Activated CD4-positive, alpha-beta T cell treated with anti-CD3 and anti-CD28 coated beads for 36 hours (primary cell): ENCODE results near the gene EDNRB. TPM values are rescaled to one million over a fixed set of nuclear protein-coding genes. Genes with fewer than 3 reads are reported as not detected.
"Not testable (repeated sequence)": the region's sequence is repeated elsewhere in the genome, so short reads cannot be mapped to it uniquely, and the experiment has no call there.

Experiments
- ATAC-seq: fragments of 200-7000 bp; cut with Tn5 transposase; one replicate; pipeline ENCODE4 v1.10.0; 2021; ENCODE audit warnings: mild to moderate bottlenecking, moderate library complexity
- CTCF ChIA-PET: fragments of 350-600 bp; sonication (Branson Sonifier 250); formaldehyde crosslinking; loops from one replicate; lab custom pipeline; 2021; ENCODE audit warnings: antibody characterized with exemption; lab: Charles Lee
- POLR2A ChIA-PET: fragments of 350-600 bp; sonication (Branson Sonifier 250); formaldehyde crosslinking; loops from one replicate; lab custom pipeline; 2021; ENCODE audit warnings: antibody characterized with exemption, inconsistent platforms; lab: Charles Lee
- DNase-seq: peaks from one replicate; pipeline ENCODE4 v3.0.0-alpha.2; 2020
- H3K27ac Mint-ChIP-seq: one replicate; pipeline ENCODE4 v1.8.0; 2021; ENCODE audit warnings: mixed read lengths
- H3K27me3 Mint-ChIP-seq: one replicate; pipeline ENCODE4 v1.8.0; 2021; ENCODE audit warnings: mixed read lengths
- H3K36me3 Mint-ChIP-seq: one replicate; pipeline ENCODE4 v1.8.0; 2021; ENCODE audit warnings: low read depth, mixed read lengths
- H3K4me1 Mint-ChIP-seq: one replicate; pipeline ENCODE4 v1.8.0; 2021; ENCODE audit warnings: mixed read lengths
- H3K4me3 Mint-ChIP-seq: one replicate; pipeline ENCODE4 v1.8.0; 2021; ENCODE audit warnings: mild to moderate bottlenecking, moderate library complexity, mixed read lengths
- H3K9me3 Mint-ChIP-seq: one replicate; pipeline ENCODE4 v1.8.0; 2021; ENCODE audit warnings: low read depth, mixed read lengths
- intact Hi-C, 2 experiments: fragments of 100-400 bp; cut with DNase I in 1 of 2; cut with micrococcal nuclease in 1 of 2; formaldehyde crosslinking; loops; one replicate each; pipeline versions ENCODE4 v1.14.2 to v1.15.1; 2022 to 2024; cut with DNase I, micrococcal nuclease
- total RNA-seq, 2 experiments: library from RNA; stranded (reverse); gene quantifications; one replicate each; pipeline ENCODE4 v1.2.3, GENCODE V29; 2021

Gene EDNRB
- total RNA-seq: not detected

DNA sequence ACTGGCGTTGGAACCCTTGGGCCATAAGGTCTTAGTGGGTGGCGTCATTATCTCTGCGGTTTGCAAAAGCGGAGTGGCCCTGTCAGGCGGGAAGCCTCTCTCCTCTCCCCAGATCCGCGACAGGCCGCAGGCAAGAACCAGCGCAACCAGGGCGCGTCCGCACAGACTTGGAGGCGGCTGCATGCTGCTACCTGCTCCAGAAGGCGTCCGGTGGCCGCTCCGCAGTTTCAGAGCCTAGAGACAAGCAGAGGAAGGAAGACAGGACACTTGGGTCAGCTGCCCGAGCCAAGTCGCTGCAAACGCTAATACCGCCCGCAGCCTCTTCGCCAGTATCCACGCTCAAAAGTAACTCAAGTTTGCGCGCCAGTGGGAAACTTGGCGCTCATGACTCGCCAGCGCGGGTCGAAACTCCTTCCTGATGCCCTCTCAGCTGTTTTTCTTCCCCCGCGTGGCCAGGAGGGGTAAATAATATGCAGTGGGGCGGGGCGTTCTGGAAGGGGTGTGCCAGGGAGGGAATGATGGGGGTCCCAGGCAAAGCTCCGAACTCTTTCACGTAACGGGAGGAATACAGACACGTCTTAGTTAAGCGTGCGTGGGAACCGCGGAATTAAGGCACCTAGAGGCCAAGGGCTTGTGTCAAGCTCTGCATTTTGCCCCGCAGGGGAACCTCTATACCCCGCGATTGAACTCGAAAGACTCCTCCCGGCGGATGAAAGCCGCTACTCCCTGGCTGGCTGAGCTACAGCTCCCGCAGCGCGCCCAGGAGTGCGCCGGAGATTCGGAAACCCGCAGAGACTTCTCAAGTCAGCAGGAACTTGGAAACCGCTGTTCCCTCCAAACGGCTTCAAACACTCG lies at the start of gene EDNRB:
Gene EDNRB, minus strand, starts transcription at position 441 of the 855 bp plus-strand sequence. Its CDS starts 258 bp downstream, at position 183.
- peaks cover 15% of the 10 kb centered on the region for H3K27me3 Mint-ChIP-seq
- H3K9me3 Mint-ChIP-seq: no peaks in the 10 kb centered on the region
- ChIA-PET POLR2A (no interaction called here), CTCF (no interaction called here)
- DNase-seq (peak; percentile 33), ATAC-seq (peak; percentile 69)
- no peaks in the 10 kb centered on the region for H3K4me1 Mint-ChIP-seq
- no peaks in the 10 kb centered on the region for H3K36me3 Mint-ChIP-seq
- no peak within 1 kb of the TSS for H3K4me3 Mint-ChIP-seq
- intact Hi-C loops: loop anchor here in 1 of 2 experiments (5.0 kb wide), 1 partner anchor 679 kb away; no protein-coding TSS in a partner anchor
- no peak within 1 kb of the TSS for H3K27ac Mint-ChIP-seq

DNA sequence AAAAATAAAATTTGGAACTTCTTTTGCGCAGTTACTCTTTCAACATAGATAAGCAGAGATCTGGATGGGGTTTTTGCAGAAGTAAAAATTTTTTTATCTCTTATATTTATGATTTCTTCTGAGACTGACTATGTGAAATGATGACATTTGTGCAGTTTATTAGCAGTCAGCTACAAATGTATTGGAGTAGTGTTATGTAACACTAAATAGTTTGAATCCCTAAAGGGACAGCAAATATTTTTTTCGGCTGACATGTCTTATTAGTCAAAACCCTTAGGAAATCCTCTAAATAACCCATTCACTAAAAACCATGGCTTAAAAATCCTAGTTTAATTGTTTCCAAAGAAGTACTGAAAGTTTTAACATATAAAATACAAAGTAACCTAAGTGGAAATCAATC lies 48.0 kb upstream of the EDNRB start:
- H3K4me1 Mint-ChIP-seq: no peaks in the 10 kb centered on the region
- ChIA-PET POLR2A (no interaction called here), CTCF (no interaction called here)
- intact Hi-C loops: no loop called here
- DNase-seq (no peak), ATAC-seq (no peak)
- no peaks in the 10 kb centered on the region for H3K36me3 Mint-ChIP-seq
- H3K27ac Mint-ChIP-seq: no peak overlapping the region
- no peaks in the 10 kb centered on the region for H3K9me3 Mint-ChIP-seq
- H3K27me3 Mint-ChIP-seq: no peaks in the 10 kb centered on the region
- H3K4me3 Mint-ChIP-seq: no peak overlapping the region

DNA sequence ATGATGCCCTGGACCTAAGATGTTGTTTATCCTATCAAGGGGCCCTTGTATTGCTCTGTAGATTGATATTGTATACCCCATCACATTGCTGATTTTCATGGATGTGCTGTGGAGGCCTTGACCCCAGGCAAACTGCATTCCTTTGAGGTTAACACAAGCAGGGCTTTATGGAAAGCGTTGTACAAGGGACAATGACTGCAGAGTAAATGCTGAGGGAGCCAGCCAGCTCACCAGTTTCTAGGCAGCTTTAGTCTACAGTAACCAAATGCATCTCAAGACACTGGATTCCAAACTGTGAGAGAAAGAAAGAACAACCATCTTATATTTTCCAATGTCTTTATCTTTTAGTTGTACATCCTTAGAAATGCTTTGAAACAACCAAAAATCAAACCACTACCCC lies 34.1 kb upstream of the EDNRB start:
- Mint-ChIP-seq H3K27me3 (peaks cover 2% of the 10 kb centered on the region), H3K27ac (no peak overlapping the region), H3K36me3 (no peaks in the 10 kb centered on the region), H3K4me1 (no peaks in the 10 kb centered on the region), H3K9me3 (no peaks in the 10 kb centered on the region), H3K4me3 (no peak overlapping the region)
- ATAC-seq: no peak
- no peak for DNase-seq
- intact Hi-C loops: no loop called here
- CTCF ChIA-PET: interaction anchor here (0.7 kb wide), 1 partner anchor 168 kb away, joined by 3 read pairs; no protein-coding TSS in a partner anchor
- POLR2A ChIA-PET: no interaction called here

DNA sequence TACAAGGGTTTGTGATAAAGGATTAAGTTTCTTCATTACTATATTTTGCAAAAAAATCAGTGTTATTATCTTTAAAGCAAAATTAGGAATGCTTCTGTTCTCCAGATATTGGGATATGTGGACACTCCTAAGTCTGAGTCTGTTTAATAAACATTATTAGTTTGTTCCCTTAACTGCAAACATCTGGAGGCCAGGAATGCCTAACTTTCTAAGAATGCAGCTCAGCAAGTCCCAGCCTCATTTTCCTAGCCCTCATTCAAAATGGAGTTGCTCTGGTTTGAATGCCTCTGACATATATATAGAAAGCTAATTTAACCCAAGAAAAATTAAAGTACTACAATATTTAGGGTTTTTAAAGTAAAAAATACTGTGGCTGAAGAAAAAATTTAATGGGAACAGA lies 33.6 kb upstream of the EDNRB start:
- DNase-seq (no peak), ATAC-seq (no peak)
- Mint-ChIP-seq H3K4me1 (no peaks in the 10 kb centered on the region), H3K27ac (no peak overlapping the region), H3K36me3 (no peaks in the 10 kb centered on the region), H3K27me3 (peaks cover 2% of the 10 kb centered on the region), H3K4me3 (no peak overlapping the region), H3K9me3 (no peaks in the 10 kb centered on the region)
- CTCF ChIA-PET: interaction anchor here (0.7 kb wide), 1 partner anchor 169 kb away, joined by 3 read pairs; no protein-coding TSS in a partner anchor
- intact Hi-C loops: no loop called here
- POLR2A ChIA-PET: no interaction called here

DNA sequence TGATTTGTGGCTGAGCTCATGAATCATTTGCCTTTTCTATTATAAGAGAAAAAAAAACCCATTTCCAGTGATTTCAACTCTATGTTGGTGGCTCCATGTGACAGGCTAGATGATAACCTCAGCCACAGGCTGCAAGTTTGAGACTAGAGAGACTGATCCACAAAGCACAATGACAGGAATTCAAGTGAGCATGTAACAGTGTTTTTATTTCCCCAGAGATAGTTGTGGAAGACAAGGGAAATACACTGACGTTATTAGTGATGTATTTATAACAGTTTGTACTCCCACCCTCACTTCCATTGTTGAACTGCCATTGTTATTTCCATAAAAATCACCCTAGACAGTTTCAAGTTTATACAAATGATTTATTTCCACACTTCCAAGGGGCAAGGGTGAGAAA lies 27.9 kb upstream of the EDNRB start:
- Mint-ChIP-seq H3K9me3 (no peaks in the 10 kb centered on the region), H3K4me3 (no peak overlapping the region), H3K27me3 (peaks cover 2% of the 10 kb centered on the region), H3K36me3 (no peaks in the 10 kb centered on the region), H3K27ac (no peak overlapping the region), H3K4me1 (no peaks in the 10 kb centered on the region)
- intact Hi-C loops: no loop called here
- no peak for DNase-seq
- POLR2A ChIA-PET: no interaction called here
- ATAC-seq: no peak
- CTCF ChIA-PET: interaction anchor here (0.6 kb wide), 1 partner anchor 326 kb away, joined by 3 read pairs; no protein-coding TSS in a partner anchor

DNA sequence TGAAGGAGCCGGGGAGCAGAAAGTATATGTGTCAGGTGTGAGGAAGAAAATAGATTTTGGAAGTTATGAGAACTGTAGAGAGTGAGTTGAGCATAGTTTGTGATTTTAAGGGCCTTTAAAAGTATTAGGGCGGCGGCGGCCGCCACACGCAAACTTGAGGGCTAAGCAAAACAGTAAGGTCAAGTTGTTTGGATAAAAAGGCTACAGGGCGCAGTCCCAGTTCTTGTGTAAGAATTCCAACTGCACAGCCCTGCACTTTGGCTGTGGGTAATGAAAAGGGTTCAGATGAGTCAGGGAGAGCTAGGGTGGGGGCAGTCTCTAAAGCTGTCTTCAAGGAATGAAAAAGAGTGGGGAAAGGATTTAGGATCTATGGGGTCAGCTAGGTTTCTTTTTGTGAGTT lies 16.4 kb upstream of the EDNRB start:
- ATAC-seq, H3K36me3 Mint-ChIP-seq, H3K9me3 Mint-ChIP-seq, DNase-seq, H3K27ac Mint-ChIP-seq, intact Hi-C loops, H3K4me3 Mint-ChIP-seq, POLR2A ChIA-PET, H3K4me1 Mint-ChIP-seq, H3K27me3 Mint-ChIP-seq, CTCF ChIA-PET: not testable (repeated sequence)

DNA sequence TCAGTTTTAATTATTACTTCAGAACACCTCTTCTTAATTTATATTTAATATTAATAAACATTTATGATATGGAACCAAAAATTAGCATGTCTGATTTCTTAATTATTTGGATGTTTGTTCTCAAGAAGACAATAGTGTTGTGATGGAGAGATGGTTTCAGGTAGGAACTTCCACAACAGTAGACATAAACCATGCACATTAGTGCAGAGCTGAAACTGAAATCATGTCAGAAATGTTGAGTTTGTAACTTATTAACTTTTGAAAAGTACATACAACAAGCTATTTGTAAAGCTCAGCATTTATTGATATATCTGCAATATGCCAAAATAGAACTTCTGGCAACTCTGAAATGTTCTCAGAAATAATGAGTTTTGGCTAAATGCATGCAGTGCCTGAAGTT lies 11.8 kb upstream of the EDNRB start:
- H3K9me3 Mint-ChIP-seq: no peaks in the 10 kb centered on the region
- intact Hi-C loops: no loop called here

DNA sequence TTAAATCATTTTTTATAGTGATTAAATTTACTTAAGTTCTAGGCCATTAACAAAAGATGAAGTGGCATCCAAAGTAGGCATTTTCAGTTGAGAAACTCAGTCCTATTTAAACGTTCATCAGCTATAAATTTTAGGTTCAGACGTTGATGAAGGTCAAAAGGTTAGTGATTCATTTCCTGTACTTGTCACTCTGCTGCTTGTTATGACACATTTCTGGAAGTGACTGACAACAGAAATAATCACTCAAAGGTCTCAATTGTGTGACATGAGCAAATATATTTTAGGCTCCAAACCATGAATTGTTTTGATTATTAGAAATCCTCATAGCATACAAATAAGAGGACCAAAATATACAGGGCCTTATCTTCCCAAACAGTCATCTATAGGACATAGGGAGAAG lies 10.3 kb upstream of the EDNRB start:
- ChIA-PET POLR2A (interaction anchor here (0.6 kb wide), 1 partner anchor 98 kb away, joined by 3 read pairs; no protein-coding TSS in a partner anchor), CTCF (no interaction called here)
- ATAC-seq (peak; percentile 69), DNase-seq (no peak)
- H3K27ac Mint-ChIP-seq: no peak overlapping the region
- H3K36me3 Mint-ChIP-seq: no peaks in the 10 kb centered on the region
- peaks cover 16% of the 10 kb centered on the region for H3K27me3 Mint-ChIP-seq
- peaks cover 10% of the 10 kb centered on the region for H3K4me1 Mint-ChIP-seq
- H3K9me3 Mint-ChIP-seq: no peaks in the 10 kb centered on the region
- intact Hi-C loops: loop anchor here (1.0 to 5.0 kb wide), 3 partner anchors 93 to 152 kb away; no protein-coding TSS in a partner anchor
- H3K4me3 Mint-ChIP-seq: no peak overlapping the region

More for the DNA sequence above, 11.8 kb upstream of the EDNRB start:
- CTCF ChIA-PET: interaction anchor here (0.7 kb wide), 1 partner anchor 310 kb away, joined by 3 read pairs; no protein-coding TSS in a partner anchor
- POLR2A ChIA-PET: no interaction called here
- H3K27ac Mint-ChIP-seq: no peak overlapping the region
- H3K27me3 Mint-ChIP-seq: peaks cover 10% of the 10 kb centered on the region
- peaks cover 10% of the 10 kb centered on the region for H3K4me1 Mint-ChIP-seq
- H3K4me3 Mint-ChIP-seq: no peak overlapping the region
- DNase-seq (no peak), ATAC-seq (no peak)
- H3K36me3 Mint-ChIP-seq: no peaks in the 10 kb centered on the region

DNA sequence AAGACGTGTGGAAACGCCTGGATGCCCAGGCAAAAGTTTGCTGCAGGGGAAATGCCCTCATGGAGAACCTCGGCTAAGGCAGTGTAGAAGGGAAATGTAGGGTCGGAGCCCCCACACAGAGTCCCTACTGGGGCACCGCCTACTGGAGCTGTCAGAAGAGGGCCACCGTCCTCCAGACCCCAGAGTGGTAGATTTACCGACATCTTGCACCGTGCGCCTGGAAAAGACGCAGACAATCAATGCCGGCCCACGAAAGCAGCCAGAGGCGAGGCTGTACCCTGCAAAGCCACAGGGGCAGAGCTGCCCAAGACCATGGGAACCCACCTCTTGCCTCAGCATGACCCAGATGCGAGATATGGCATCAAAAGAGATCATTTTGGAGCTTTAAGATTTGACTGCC lies 7.0 kb upstream of the EDNRB start:
- Mint-ChIP-seq H3K36me3 (no peaks in the 10 kb centered on the region), H3K4me1 (peaks cover 10% of the 10 kb centered on the region), H3K27ac (no peak overlapping the region), H3K4me3 (no peak overlapping the region), H3K9me3 (no peaks in the 10 kb centered on the region), H3K27me3 (peaks cover 23% of the 10 kb centered on the region)
- POLR2A ChIA-PET: no interaction called here
- intact Hi-C loops: loop anchor here in 1 of 2 experiments (5.0 kb wide), 1 partner anchor 148 kb away; no protein-coding TSS in a partner anchor
- CTCF ChIA-PET: no interaction called here
- no peak for ATAC-seq
- no peak for DNase-seq

DNA sequence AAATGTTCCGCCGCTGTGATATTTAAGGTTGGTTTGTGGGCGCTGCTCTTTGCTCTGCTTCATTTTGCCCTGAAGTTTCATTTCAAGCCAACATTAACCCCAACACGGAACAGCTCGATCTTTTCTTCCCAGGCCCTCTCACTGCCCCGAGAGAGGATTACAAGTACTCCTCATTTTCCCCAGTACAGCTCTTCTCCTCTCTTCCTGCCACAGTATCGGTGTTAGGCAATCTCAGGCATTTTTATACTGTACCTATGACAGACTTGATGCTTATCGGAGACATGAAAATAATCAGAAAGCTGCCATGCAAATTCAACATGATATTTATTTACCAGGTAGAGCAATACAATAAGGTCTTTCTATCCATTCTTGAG lies 1.3 kb upstream of the EDNRB start:
- no peak overlapping the region for H3K4me3 Mint-ChIP-seq
- H3K27me3 Mint-ChIP-seq: peaks cover 16% of the 10 kb centered on the region
- H3K4me1 Mint-ChIP-seq: no peaks in the 10 kb centered on the region
- POLR2A ChIA-PET: no interaction called here
- ATAC-seq: no peak
- H3K27ac Mint-ChIP-seq: no peak overlapping the region
- intact Hi-C loops: loop anchor here in 1 of 2 experiments (5.0 kb wide), 1 partner anchor 677 kb away; no protein-coding TSS in a partner anchor
- H3K9me3 Mint-ChIP-seq: no peaks in the 10 kb centered on the region
- CTCF ChIA-PET: interaction anchor here (1.0 kb wide), 1 partner anchor 201 kb away, joined by 4 read pairs; no protein-coding TSS in a partner anchor
- H3K36me3 Mint-ChIP-seq: no peaks in the 10 kb centered on the region
- DNase-seq: no peak

DNA sequence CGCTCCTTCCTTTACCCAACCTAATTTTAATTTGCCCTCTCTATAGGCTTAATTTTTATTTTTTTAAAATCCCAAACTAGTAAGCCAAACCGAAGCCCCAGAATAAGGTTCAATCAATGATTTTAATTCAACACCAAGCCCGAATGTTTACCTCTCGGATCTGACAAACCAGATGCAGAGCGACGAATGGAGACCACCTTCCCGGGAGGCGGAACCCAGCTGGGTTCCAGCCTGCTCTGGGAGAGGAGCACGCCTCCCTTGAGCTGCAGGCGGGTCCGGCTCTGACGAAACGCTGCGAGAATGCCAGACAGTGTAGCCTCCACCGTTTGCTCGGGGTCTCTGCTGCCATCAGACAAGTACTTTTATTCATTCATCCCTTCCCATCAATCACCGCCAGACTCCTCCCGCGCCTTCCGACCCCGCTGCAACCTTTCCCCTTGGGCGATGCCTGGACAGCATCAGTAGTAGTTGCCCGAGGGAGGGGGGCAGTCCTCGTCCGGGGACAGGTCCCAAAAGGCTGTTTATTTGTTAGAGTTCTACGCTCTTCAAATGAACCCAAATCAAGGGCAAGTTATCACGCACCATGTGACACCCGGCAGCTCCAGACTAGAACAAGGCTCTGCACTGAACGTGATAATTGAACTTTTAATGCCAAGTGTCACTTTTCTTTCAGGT lies 752 bp upstream of the EDNRB start:
- ATAC-seq (no peak), DNase-seq (peak; percentile 13)
- ChIA-PET POLR2A (no interaction called here), CTCF (interaction anchor here (1.0 kb wide), 1 partner anchor 202 kb away, joined by 4 read pairs; no protein-coding TSS in a partner anchor)
- Mint-ChIP-seq H3K4me3 (no peak overlapping the region), H3K9me3 (no peaks in the 10 kb centered on the region), H3K27ac (no peak overlapping the region), H3K4me1 (no peaks in the 10 kb centered on the region), H3K27me3 (peaks cover 17% of the 10 kb centered on the region), H3K36me3 (no peaks in the 10 kb centered on the region)
- intact Hi-C loops: loop anchor here in 1 of 2 experiments (5.0 kb wide), 1 partner anchor 678 kb away; no protein-coding TSS in a partner anchor
